ENCODE measurements around the gene PRR12.

GRCh38 chr19:49590971-49591730 lies at the start of gene PRR12:
- TF ChIP-seq EZH2 (IDR thresholded peaks at IDR 0.05; ENCODE audit: borderline replicate concordance, insufficient read depth, low read depth, low read length, poor library complexity, severe bottlenecking) (no peak), CTCF (IDR thresholded peaks at IDR 0.05) (no peak)
